ENCODE measurements around the gene FADS1.

DNA sequence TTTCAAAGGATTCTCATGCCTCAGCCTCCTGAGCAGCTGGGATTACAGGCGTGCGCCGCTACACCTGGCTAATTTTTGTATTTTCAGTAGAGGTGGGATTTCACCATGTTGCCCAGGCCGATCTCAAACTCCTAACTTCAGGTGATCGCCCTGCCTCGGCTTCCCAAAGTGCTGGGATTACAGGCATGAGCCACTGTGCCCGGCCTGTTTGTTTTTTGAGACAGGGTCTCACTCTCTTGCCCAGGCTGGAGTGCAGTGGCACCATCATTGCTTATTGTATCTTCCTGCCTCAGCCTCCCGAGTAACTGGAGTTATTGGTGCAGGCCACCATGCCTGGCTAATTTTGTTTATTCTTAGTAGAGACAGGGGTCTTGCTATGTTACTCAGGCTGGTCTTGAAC is 19.4 kb upstream of the FADS1 start:
- no peak for TF ChIP-seq POLR2AphosphoS5 (IDR thresholded peaks at IDR 0.05; ENCODE audit: insufficient read depth, low read depth, low read length)
- no peak for TF ChIP-seq CTCF (IDR thresholded peaks at IDR 0.05; ENCODE audit: extremely low read depth in 1 of 2, insufficient read depth in 1 of 2, low read depth in 1 of 2, low read length in 2 of 2)
- TF ChIP-seq MYC (IDR thresholded peaks at IDR 0.05; ENCODE audit: low read depth, low read length), result no peak
- no peak for TF ChIP-seq POLR2A (IDR thresholded peaks at IDR 0.05; ENCODE audit: low read depth, low read length)
- no peak for TF ChIP-seq GATA2 (IDR thresholded peaks at IDR 0.05; ENCODE audit: insufficient read depth, insufficient read length, low read depth, low read length)

Measured in endothelial cell of umbilical vein (primary cell).